Measurements from ENCODE around the gene PTPRN2.

Gene PTPRN2

DNA sequence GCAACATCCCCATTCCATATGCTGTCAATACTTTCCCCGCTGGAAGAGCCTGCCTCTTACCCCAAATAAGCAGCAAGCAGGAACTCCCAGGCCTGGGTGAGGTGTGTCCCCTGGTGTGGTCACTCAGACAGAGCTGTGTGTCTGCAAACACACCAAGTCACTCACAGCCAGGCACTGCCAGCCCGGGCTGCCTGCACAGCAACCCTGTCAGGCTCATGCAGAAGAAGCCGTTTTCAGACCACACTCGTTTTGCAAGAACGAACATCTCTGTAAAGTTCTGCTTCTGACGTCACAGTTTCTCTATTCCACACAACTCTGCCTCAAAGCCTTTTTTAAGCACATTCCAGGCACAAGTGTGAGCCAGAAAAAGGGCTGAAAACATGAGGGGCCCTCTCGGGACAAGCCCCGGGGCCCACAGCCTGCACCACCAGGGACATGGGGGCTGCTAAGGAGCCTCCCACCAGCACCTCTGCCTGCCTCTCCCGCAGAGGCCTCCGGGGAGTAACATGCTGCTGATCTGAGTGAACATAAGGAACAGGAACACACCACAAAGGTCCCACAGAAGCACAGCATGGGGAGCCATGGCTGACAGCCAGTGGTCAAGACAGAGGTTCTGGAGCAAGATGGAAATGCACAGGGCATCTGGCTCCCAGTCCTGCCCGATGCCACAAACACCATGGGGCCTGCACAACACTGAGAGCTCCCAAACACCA lies 11.4 kb downstream of the PTPRN2 start:
- DNase-seq (ENCODE audit: low read depth, low spot score) = no peak

DNA sequence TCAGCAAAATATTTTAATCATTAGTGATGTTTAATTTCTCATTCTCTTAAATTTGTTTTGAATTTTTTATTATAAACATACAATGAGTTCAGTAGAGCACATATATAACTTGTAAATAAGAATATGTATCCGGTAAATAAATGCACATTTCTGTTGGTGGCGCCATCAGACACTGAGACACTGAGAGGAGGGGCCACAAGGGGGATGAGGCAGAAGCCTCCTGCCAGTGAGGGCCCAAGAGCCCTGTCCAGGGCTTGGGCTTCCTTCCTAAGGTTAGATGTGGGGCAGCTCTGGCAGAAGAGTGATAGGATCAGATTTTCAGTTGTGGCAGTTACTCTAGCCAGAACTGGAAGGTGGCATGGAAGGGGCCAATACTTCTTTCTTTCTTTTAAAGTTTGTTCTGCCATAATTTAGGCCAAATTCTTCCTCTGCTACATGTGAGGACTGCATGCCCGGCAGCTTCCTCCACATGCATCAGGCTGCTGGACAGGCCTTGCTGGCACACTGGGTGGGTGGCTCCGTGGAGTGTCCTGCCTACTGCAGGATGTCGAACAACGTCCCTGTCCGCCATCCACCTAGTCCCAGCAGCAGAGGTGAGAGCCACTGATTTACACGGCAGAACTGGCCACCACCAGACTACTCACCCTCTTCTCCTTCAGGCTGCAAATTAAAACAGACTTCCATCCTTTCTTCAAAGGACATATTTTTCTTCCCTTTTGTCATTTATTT lies 13.2 kb downstream of the PTPRN2 start:
- DNase-seq (ENCODE audit: low read depth, low spot score) = no peak

DNA sequence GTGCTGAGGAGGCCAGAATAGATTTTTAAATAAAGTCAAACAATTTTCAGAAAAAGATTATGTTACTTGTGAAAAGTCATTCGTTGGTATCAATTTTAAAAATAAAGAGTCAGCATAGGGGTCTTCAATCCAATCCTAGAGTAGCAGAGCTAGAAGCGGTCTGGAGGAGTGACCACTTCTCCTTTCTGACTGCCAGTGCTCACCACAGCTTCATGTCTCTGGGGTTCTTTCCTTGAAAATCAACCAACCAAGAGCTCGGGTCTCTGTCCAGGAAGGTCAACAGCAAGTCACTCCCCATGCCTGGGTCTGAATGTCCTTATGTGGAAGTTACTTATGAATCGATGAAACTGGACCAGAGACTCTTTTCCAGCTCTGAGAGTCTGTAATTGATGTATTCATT lies 14.3 kb downstream of the PTPRN2 start:
- DNase-seq (ENCODE audit: low read depth, low spot score) = no peak

DNA sequence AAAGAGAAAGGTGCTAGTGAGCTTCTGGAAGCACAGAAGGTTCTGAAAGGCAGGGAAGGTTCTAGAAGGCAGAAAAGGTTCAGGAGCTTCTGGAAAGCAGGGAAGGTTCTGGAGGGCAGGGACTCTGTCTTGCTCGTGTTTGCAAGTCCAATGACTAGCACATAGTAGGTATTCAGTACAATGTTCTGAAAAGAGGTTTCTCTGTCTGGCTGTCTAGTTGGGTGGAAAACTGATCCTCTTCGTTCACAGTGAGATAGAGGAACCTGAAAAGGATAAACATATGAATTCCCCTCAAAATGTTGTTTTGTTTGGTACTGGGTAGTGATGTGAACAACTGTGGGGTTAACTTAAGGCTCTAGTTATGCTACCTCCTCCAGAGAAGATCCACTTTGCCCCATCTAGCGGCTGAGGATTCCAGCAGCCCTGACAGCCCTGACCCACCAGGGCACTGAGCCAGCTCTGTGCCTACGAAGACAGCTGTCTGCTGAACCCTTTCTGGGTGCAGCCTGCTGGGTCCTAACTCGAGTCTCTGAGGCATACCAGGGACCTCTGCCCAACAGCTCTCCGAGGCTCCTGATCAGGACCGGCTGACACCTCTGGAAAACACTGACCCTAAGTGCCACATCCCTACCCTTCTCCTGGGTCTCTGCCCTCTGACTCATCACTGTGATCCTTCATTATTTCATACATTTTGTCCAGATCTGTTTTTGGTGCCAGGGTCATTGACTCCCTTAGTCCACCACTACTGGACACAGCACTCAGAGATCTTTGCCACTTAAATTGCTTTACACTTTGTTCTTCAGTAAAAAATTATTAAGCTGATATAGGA lies 15.4 kb downstream of the PTPRN2 start:
- DNase-seq (ENCODE audit: low read depth, low spot score) = no peak

DNA sequence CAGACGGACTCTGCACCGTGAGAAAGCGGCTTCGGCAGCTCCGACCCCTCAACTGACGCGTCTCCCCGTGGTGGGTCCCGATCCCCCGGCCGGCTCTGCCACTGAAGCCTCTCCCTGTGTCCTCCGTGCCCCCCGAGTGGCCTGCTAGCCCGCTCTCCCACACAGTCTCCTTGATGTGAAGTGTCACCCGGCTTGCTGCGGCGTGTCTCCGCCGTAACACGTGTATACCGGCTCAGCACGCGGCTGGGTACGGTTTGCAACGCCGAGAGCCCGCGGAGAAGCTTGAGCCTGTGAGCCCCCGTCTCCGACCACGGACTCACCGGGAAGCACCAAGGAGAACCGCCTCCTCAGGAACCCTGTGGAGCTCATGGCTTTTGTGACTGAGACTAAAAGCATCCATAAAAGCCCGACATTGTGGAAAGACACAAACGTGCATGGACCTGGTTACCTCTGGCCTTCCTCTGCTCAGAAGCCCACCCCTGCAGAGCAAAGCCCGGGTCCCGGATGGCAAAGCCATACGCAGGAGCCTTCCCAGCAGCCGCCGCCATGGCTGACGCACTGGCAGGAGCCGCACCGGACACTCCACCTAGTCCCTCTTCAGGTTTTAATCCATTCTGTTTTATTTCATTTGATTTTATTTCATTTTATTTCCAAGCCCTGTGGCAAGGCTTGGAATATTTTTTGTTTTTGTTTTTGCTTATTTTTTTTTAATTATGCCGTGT lies 17.0 kb downstream of the PTPRN2 start:
- DNase-seq (ENCODE audit: low read depth, low spot score) = no peak

DNA sequence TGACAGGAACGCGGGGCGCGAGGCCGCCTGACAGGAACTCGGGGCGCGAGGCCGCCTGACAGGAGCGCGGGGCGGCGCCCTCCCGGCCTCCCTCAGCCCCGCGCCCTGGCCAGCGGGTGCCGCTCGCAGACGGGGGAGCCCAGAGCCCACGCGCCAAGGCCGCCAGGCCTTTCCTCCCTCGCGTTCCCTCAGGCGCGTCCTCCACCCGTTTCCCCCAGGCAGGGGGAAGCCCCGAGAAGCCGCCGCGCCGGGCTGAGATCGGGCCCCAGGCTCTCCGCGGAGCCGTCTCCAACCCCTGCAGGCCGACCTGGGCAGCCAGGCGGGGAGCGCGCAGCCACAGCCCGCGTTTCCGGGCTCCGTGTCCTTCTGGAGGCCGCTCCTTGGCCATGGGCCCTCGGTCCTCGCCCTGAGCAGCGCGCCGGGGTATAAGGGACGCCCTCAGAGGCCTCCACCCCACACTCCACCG lies 17.7 kb downstream of the PTPRN2 start:
- no peak for DNase-seq (ENCODE audit: low read depth, low spot score)

DNA sequence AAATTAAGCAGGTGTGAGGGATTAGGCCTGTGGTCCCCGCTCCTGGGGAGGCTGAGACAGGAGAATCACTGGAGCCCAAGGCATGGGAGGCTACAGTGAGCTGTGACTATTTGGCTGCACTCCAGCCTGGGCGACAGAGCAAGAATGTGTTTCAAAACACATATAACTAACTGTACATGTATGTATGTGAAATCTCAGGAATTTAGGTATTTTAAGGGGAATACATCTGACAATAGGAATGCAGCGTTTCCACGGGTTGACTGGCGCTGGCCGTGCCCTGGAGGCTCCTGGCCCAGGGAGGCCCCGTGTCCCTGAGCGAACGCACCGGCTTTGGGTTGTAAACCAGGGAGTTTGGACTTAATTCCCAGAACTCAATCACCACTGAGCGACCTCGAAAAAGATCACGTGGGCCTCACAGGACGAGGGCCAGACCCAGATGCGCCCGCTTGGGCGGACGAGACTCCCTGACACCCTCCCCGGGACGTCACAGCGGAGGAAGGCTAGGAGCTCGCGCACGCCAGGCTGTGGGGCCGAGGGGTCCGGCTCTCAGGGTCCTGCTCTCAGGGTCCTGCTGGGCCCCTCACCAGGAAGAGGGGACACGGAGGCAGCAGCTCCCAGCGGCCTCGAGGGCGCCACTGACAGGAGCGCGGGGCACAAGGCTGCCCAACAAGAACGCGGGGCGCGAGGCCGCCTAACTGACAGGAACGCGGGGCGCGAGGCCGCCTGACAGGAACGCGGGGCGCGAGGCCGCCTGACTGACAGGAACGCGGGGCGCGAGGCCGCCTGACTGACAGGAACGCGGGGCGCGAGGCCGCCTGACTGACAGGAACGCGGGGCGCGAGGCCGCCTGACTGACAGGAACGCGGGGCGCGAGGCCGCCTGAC lies 18.4 kb downstream of the PTPRN2 start:
- DNase-seq (ENCODE audit: low read depth, low spot score) = no peak

DNA sequence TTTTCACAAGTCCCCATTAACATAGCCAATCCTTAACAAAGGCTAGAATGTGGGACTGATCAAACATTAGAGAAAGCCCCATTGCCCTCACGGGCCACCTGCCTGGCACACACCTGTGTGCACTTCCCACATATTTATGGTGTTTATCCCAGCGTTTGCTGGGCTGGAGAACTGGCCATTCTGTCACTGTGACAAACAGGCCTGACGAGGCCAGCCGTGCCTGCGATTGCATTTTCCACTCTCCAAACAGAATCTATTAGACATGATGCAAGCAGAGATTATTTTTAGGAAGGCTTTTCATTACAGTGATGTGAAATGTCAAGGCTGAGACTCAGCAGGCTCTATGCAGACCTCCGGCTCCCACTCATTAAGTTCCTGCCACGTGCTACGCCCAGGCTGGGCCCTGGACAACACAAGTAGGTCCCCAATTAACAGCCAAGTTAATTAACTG lies 20.4 kb downstream of the PTPRN2 start:
- no peak for DNase-seq (ENCODE audit: low read depth, low spot score)

DNA sequence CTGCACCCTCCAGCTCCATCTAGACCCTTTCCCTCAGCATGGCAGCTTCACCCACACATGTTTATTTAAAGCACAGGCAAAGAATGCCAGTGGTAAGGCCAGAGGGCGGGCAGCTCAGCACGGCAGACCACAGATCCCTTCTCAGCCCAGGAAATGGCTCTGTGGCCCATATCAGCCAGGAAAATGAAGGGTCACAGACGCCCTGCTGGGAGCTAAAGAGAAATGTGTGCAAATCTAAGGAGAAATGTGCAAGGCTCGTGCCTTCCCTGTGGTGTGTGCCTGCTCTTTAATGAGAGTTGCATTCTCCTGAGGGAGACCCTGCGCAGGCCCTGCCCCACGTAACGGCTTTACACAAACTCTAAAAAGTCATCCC lies 23.0 kb downstream of the PTPRN2 start:
- no peak for DNase-seq (ENCODE audit: low read depth, low spot score)

DNA sequence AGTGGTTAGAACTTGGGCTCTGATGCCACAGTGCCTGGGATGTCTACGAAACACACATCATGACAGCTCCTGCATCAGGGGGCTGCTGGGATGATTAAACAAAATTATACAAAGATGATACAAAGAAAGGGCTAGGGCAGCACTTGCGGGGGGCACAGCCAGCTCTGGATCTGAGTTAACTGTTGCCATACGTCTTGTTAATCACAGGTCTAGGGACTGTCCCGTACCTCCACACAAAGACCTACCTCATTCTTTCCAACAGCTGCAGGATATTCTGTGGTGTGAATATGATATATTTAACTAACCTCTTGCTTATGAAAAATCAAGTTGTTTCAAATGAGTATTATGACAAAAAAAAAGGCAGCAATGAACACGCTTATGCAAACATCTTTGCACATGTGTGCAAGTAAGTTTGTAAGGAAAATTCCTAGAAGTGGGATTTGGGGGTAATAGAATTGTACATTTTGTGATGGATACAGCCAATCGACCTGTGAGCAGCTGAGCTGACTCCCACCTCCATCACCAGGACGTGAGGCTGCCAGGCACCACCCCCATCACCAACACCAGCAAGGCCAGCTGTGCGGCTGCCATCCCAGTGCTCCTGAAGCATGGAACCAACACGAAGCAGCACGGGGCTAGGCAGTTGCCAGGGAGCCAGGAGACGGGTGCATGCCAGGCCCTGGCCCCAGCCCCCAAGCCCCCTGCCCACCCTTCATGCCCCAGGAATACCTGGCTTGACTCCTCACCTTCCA lies 23.5 kb downstream of the PTPRN2 start:
- no peak for DNase-seq (ENCODE audit: low read depth, low spot score)

DNA sequence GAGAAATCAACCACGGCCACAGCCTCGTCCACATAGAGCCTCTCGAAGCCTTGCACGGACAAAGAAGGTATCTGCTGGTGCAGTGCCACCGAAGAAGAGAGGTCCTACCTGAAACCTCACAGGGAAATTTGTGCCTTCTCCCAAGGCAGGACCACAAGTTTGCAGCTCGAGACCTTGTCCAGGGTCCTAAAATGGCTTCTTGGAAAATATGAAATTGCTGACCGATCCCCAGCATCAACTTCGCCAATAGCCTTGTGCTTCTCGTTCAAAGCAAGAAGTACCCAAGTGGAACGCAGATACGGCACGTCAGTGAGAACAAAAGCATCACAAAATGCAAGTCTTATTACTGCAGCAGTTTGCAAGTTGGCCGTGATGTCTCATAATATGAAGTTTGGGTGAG lies 24.6 kb downstream of the PTPRN2 start:
- DNase-seq (ENCODE audit: low read depth, low spot score) = no peak

DNA sequence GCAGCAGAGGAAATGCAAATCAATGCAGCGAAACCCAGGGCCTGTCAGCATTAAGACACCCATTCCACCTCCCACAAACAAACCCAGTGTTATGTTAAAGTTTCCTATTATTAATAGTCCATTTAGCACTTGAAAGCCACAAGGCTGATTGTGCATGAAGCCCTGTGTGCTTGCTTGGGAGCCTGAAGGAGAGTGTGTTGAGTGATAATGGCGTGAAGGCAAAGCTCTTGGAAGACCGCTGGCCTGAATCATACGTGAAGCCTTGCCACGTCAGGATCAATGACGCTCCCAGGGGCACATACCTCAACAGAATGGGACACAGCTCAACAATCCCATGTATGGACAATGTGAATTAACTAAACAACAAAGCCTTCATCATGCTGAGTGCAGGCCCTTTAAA lies 25.1 kb downstream of the PTPRN2 start:
- no peak for DNase-seq (ENCODE audit: low read depth, low spot score)

DNA sequence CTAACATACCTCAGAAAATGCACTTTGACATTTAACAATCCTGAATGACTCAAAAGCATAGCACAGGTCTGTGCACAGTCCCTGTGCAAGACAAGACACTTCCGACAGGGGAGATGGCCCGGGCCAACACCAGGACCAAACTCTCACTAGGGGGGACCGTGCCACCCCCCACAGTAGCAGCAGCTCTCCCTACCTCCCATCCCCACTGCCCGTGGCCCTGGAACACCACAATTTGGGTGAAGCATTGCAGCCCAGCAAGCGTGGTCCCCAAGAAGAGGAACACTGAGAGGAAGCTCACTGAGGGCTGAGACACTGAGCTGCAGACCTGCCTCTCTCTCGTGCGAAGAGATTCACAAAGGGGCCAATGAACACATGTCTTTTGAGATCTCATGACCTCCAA lies 26.0 kb downstream of the PTPRN2 start:
- no peak for DNase-seq (ENCODE audit: low read depth, low spot score)

DNA sequence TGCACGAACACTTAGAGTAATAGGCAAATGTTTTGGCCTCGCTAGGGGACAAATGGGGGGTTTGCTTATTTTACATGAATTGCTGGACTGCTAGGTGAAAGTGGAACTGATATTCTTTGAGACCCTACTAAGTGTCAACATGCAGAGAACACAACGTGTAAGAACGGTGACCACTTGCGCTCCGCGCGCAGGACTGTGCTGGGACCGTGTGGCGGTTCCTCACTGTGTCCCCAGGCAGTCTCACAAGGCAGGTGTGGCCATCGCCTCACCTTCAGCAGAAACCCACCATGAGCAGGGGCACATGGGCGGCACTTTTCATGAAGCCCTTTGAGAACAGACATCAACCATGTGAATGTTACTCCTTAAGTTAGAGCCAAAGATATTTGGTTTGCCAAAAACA lies 27.2 kb downstream of the PTPRN2 start:
- no peak for DNase-seq (ENCODE audit: low read depth, low spot score)

DNA sequence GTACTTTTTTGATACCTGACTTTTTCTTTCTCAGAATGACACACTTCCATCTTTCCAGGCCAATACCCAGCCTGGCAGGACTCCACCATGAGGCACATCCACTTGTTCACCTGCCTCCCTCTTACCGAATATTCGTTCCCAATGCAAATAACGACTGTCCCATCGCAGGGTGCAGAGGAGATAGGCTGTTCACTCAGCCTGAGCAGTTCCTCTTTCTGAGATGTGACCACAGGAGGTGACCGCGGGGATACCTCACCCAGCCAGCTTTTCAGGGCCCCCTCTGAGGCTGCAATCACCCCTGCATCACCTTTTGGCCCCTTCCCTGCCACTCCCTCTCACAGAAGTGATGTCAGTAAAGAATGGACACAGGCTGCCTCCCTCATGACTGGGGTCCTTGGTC lies 28.3 kb downstream of the PTPRN2 start:
- DNase-seq (ENCODE audit: low read depth, low spot score) = no peak

DNA sequence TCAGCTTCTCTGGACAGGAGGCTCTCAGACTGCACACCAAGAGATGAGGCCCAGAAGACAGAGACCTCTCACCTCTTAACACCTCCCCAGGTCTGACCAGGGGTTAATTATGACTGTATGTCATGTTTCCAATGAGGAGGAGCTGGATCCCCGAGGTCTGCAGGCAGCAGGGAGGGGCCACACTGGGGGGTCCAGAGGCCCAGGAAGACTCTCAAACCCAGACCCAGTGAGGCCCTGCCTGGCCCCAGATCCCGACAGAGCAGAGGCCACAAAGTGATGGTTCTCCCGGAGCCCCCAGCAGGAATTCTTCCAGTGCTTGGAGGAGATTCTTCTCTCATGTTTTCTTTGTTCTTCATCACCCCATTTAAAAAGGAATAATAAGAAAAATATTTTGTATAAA lies 28.8 kb downstream of the PTPRN2 start:
- DNase-seq (ENCODE audit: low read depth, low spot score) = no peak

DNA sequence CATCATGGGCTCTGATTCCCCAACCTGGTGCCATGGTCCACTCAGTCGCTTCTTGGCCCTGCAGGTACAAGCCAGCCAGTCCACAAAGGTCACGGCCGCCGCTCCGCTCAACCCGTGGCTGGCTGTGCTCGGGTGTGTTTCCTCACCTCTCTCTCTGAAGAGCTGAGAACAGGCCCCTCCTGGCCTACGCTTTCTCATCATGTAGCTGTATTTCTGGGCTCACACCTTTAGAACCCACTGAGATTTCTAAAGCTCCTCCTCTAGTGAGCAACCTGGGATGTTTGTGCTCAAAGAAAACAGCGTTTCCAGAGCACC lies 30.2 kb downstream of the PTPRN2 start:
- no peak for DNase-seq (ENCODE audit: low read depth, low spot score)

DNA sequence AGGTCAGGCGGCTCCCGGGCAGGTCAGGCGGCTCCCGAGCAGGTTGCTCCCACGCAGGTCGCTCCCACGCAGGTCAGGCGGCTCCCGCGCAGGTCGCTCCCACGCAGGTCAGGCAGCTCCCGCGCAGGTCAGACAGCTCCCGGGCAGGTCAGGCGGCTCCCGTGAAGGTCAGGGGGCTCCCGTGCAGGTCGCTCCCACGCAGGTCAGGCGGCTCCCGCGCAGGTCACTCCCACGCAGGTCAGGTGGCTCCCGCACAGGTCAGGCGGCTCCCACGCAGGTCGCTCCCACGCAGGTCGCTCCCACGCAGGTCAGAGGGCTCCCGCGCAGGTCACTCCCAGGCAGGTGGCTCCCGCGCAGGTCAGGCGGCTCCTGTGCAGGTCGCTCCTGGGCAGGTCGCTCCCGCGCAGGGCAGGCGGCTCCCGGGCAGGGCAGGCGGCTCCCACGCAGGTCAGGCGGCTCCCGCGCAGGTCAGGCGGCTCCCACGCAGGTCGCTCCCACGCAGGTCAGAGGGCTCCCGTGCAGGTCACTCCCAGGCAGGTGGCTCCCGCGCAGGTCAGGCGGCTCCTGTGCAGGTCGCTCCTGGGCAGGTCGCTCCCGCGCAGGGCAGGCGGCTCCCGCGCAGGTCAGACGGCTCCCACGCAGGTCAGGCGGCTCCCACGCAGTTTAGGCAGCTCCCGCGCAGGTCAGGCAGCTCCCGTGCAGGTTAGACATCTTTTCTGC lies 30.7 kb downstream of the PTPRN2 start:
- DNase-seq (ENCODE audit: low read depth, low spot score) = no peak

DNA sequence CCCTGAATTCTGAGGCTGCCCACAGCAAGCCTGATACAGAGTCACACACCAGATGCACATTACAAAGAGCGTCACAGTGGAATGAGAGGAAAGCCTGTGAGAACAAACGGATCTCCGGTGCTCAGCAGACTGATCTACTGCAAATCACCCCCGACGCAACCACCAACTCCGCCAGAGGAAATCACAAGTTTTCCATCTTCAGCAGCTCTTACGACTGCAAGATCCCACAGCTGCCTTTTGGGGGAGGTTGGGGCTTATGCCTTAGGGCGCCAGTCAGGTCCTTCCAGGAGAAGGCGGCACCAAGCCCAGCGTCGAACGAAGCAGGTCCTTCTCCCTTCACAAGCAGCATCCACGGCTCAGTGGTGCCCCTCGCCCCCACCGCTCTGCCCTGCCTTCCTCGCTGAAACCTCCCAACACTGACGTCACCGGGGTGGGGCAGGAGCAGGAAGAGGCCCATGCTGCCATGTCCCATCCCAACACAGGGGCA lies 32.5 kb downstream of the PTPRN2 start:
- no peak for DNase-seq (ENCODE audit: low read depth, low spot score)

Data from smooth muscle cell of the brain vasculature (primary cell).